ENCODE measurements around the gene SLC35D1.

SLC35D1 gene

DNA sequence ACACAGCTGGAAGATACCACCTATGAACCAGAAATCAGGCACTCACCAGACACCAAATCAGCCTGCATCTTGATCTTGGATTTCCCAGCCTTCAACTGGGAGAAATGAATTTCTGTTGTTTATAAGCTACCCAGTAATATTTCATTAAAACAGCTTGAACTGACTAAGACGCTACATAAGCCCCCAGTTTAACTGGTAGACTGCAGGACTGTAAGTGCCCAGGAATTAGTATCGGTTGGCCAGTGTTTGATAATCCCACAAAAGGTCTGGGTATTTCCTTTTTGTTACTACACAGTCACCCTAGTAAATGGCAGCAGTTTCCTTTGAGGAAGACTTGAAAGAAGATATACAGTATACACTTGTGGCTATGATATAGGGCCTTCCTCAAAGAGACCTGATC, 7.3 kb upstream of the SLC35D1 start:
- TF ChIP-seq, protein P1, sequence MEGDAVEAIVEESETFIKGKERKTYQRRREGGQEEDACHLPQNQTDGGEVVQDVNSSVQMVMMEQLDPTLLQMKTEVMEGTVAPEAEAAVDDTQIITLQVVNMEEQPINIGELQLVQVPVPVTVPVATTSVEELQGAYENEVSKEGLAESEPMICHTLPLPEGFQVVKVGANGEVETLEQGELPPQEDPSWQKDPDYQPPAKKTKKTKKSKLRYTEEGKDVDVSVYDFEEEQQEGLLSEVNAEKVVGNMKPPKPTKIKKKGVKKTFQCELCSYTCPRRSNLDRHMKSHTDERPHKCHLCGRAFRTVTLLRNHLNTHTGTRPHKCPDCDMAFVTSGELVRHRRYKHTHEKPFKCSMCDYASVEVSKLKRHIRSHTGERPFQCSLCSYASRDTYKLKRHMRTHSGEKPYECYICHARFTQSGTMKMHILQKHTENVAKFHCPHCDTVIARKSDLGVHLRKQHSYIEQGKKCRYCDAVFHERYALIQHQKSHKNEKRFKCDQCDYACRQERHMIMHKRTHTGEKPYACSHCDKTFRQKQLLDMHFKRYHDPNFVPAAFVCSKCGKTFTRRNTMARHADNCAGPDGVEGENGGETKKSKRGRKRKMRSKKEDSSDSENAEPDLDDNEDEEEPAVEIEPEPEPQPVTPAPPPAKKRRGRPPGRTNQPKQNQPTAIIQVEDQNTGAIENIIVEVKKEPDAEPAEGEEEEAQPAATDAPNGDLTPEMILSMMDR (IDR thresholded peaks at IDR 0.05) = no peak
- Histone ChIP-seq H3K9ac (no peak overlapping the region), H3K36me3 (ENCODE audit: control insufficient read depth, insufficient read depth, low read length) (no peaks in the 10 kb centered on the region), H3K9me3 (ENCODE audit: control insufficient read depth, low read length) (no peaks in the 10 kb centered on the region), H3K27ac (no peak overlapping the region), H3K4me2 (ENCODE audit: low read length) (no peak overlapping the region), H2AFZ (no peak overlapping the region), H3K79me2 (no peaks in the 10 kb centered on the region), H3K27me3 (ENCODE audit: control insufficient read depth, insufficient read depth, low read length) (no peaks in the 10 kb centered on the region), H3K4me3 (ENCODE audit: low read depth, low read length) (no peak overlapping the region), H3K4me1 (no peaks in the 10 kb centered on the region)

DNA sequence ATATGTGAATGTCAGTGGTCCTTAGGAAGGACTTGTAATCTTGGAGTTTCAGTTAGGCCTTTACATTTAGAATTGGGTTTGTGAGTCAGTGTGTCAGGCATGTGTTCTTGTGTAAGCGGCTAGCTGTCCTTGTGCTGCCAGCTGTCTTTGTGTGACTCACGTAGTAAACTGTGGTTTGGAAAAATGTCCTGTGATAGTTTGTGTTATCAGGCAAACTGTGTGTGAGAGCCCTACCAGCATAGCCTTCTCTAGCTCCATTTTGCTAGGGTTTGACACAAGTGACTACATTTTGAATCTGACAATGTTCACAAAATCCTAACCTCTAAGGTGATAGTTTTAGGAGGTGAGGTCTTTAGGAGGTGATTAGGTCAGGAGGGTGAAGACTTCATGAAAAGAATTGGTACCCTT, 6.9 kb upstream of the SLC35D1 start:
- no peaks in the 10 kb centered on the region for H3K36me3 ChIP-seq (ENCODE audit: control insufficient read depth, insufficient read depth, low read length)
- H3K27ac ChIP-seq = no peak overlapping the region
- H3K4me3 ChIP-seq (ENCODE audit: low read depth, low read length) = no peak overlapping the region
- no peaks in the 10 kb centered on the region for H3K9me3 ChIP-seq (ENCODE audit: control insufficient read depth, low read length)
- no peaks in the 10 kb centered on the region for H3K4me1 ChIP-seq
- H2AFZ ChIP-seq = no peak overlapping the region
- TF ChIP-seq, protein P1 (IDR thresholded peaks at IDR 0.05) = no peak
- H3K27me3 ChIP-seq (ENCODE audit: control insufficient read depth, insufficient read depth, low read length) = no peaks in the 10 kb centered on the region
- no peak overlapping the region for H3K9ac ChIP-seq
- H3K4me2 ChIP-seq (ENCODE audit: low read length) = no peak overlapping the region
- H3K79me2 ChIP-seq = no peaks in the 10 kb centered on the region

- H3K4me1 ChIP-seq = no peaks in the 10 kb centered on the region
- no peak overlapping the region for H3K27ac ChIP-seq
- no peaks in the 10 kb centered on the region for H3K27me3 ChIP-seq (ENCODE audit: control insufficient read depth, insufficient read depth, low read length)
Measured at GRCh38 chr1:67059346-67059745, 5.4 kb upstream of the SLC35D1 start.

GRCh38 chr1:67058761-67059160, 4.8 kb upstream of the SLC35D1 start:
- no peak overlapping the region for H3K9ac ChIP-seq
- H3K27me3 ChIP-seq (ENCODE audit: control insufficient read depth, insufficient read depth, low read length) = no peaks in the 10 kb centered on the region
- no peak overlapping the region for H3K4me3 ChIP-seq (ENCODE audit: low read depth, low read length)
- no peaks in the 10 kb centered on the region for H3K4me1 ChIP-seq
- TF ChIP-seq, protein P1 (IDR thresholded peaks at IDR 0.05) = no peak
- H3K27ac ChIP-seq = no peak overlapping the region
- no peaks in the 10 kb centered on the region for H3K36me3 ChIP-seq (ENCODE audit: control insufficient read depth, insufficient read depth, low read length)
- no peak overlapping the region for H3K4me2 ChIP-seq (ENCODE audit: low read length)
- no peaks in the 10 kb centered on the region for H3K79me2 ChIP-seq
- no peak overlapping the region for H2AFZ ChIP-seq
- no peaks in the 10 kb centered on the region for H3K9me3 ChIP-seq (ENCODE audit: control insufficient read depth, low read length)

More at GRCh38 chr1:67059346-67059745, 5.4 kb upstream of the SLC35D1 start:
- Histone ChIP-seq H3K79me2 (no peaks in the 10 kb centered on the region), H3K36me3 (ENCODE audit: control insufficient read depth, insufficient read depth, low read length) (no peaks in the 10 kb centered on the region), H3K4me2 (ENCODE audit: low read length) (no peak overlapping the region), H3K9me3 (ENCODE audit: control insufficient read depth, low read length) (no peaks in the 10 kb centered on the region), H3K4me3 (ENCODE audit: low read depth, low read length) (no peak overlapping the region), H2AFZ (no peak overlapping the region), H3K9ac (no peak overlapping the region)
- TF ChIP-seq, protein P1 (IDR thresholded peaks at IDR 0.05) = no peak

DNA sequence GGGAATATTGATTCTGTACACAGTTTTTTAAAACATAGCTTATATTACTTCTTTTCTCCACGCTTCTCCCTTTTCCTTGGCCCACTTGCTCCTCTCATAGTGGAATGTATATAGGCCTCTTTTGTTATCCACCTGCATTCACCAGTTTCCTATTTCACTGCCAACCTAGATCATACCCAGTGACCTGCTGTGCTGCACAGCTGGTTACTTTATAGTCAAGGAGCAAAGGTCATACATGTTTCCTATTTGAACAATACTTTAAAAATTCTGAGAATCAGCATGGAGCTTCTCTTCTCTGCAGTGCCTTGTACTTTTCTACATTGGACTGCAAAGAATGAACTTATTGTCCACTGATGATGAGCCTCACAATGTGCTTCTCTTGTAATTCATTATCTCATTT, 4.3 kb upstream of the SLC35D1 start:
- Histone ChIP-seq H3K4me2 (ENCODE audit: low read length) (no peak overlapping the region), H3K27ac (no peak overlapping the region), H3K36me3 (ENCODE audit: control insufficient read depth, insufficient read depth, low read length) (no peaks in the 10 kb centered on the region), H3K79me2 (no peaks in the 10 kb centered on the region), H3K4me3 (ENCODE audit: low read depth, low read length) (no peak overlapping the region), H3K9ac (no peak overlapping the region), H2AFZ (no peak overlapping the region), H3K27me3 (ENCODE audit: control insufficient read depth, insufficient read depth, low read length) (no peaks in the 10 kb centered on the region), H3K9me3 (ENCODE audit: control insufficient read depth, low read length) (no peaks in the 10 kb centered on the region), H3K4me1 (no peaks in the 10 kb centered on the region)
- TF ChIP-seq, protein P1 (IDR thresholded peaks at IDR 0.05) = no peak
